Activated T-cell treated with anti-CD3 and anti-CD28 coated beads for 4 hours (primary cell): ENCODE measurements around the gene ALDOB.
A peak's percentile ranks its signal among the peaks of the same experiment; 100 is the strongest.

ENCODE experiments used
- DNase-seq: peaks from one replicate; pipeline ENCODE4 v3.0.0-alpha.2; 2020

ALDOB gene

GRCh38 chr9:101453776-101454570 lies 18.4 kb upstream of the ALDOB start:
- DNase-seq: no peak

DNA sequence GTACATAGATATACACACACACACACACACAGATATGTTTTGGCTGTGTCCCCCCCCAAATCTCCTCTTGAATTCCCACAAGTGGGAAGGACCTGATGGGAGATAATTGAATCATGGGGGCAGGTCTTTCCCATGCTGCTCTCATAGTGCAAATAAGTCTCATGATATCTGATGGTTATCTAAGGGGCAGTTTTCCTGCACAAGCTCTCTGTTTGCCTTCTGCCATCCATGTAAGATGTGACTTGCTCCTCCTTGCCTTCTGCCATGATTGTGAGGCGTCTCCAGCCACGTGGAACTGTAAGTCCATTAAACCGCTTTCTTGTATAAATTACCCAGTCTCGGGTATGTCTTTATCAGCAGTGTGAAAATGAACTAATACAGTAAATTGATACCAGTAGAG lies 15.9 kb upstream of the ALDOB start:
- DNase-seq: no peak

- DNase-seq: no peak
Measured at GRCh38 chr9:101450931-101451330, 15.4 kb upstream of the ALDOB start.

GRCh38 chr9:101449071-101449721 lies 13.6 kb upstream of the ALDOB start:
- peak; percentile 9 for DNase-seq

- no peak for DNase-seq
Measured at GRCh38 chr9:101448680-101449070, 13.1 kb upstream of the ALDOB start.

DNA sequence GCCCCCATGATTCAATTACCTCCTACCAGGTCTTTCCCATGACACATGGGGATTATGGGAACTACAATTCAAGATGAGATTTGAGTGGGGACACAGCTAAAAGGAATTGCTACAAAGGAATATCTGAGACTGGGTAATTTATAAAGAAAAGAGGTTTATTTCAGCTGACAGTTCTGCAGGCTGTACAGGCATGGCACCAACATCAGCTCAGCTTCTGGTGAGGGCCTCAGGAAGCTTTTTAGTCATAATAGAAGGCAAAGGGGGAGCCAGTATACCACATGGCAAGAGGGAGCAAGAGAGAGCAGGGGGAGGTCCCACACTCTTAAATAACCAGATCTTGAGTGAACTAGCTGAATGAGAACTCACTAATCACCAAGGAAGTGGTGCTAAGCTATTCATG lies 11.2 kb upstream of the ALDOB start:
- DNase-seq: no peak

DNA sequence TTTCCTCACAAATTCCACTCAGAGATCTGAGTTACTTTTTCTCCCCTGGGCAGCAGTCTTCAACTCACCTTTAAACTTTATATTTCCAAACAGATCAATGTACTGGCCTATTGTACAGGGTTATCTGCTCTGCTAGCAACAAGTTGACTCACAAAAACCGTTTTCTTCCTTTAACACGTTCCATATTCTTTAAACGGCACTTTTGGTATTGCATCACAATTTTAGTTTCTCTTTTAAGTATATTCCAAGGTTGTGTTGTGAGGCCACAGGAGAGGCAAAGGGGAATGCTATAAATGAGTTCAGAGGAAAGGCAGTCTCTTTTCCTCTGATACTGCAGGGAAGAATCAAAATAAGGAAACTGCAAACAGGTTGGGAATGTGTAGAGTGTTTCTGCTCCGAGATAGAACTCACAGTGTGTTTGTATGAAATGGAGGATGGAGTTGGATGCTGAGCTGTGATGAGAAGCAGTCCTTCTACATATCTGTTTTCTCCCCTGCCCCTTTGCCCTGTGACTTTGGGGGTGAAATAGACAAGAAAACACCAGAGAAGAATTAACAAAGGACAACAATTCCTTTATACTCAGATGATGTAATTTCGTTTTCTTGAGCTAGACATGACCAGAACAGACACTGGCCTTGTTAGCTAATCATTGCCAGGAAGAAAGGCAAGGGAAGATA lies 9.9 kb upstream of the ALDOB start:
- no peak for DNase-seq

DNA sequence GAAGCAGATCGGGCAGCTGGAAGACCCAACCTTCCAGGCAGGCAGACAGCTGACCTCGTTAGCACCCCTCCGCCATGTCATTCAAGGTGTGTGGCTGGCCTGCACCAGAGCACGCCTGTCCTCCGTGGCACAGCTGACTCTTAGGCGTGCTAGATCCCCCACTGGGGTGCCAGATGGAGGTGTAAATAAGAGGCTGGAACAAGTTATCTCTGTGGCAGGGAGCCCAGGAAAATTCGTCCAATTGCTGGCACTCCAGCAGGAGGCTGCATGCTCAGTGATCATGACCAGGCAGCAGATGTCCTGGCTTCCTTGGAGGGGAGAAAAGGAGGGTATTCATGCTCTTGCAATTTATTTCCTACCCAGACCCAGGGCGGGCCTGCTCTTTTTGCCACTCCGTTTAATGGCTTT lies 7.8 kb upstream of the ALDOB start:
- DNase-seq: no peak

DNA sequence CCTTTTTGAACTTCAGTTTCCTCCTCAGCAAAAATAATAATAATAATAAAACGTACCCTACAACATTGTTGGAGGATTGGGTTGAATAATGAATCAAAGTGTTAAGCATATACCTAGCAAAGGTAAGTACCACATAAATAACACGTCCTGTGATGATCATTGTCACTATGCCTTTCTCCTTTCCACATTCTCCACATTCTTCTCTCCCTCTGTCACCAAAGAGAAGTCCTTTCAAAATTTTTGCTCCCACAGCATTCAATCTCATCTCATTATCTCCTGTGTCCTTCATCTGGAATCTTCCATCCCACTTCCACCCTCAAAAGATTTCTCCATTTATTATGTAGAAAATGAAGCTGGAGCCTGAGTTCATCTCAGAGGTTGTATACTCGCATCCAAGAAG lies 7.2 kb upstream of the ALDOB start:
- DNase-seq: no peak

DNA sequence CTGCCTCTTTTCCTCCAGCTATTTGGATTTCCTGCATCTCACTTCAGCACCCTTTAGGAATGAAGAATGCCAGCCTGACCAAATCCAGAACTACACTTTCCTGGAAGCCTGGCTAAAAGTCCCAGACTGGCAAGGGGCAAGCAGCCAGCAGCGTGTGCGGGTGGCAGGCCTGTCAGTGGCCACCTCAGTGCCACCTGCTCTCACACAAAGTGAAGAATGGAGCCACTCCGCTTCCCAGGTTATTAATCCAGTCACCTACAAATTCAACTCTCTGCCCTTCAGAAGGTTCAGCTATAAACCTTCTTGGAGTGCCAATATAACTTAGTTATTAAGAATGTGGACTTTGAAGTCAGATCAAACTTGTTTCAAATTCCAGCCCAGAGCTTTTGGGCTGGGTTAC lies 6.7 kb upstream of the ALDOB start:
- no peak for DNase-seq

DNA sequence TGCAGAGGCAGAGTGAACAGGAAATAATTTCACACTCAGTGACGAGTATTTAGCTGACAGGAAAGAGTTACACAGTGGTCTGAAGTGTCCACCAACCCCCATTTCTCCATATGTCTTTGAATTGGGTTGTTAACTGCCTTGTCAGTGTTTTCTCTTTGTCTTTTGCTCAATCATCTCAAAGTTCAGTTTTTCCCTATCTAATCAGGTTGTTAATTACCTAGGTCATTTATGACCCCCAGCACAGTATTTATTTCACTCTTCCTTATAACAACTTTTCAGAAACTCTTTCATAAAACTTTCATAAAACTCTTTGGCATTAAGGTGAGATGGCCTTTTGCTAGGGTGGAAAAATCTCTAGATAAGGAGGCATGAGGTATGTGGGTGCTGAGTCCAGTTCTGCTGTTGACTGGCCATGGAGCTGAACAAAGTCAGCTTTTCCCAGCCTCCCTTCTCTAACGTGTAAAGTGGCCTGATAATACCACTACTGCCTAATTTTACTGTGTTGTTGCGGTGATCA lies 5.2 kb upstream of the ALDOB start:
- no peak for DNase-seq

GRCh38 chr9:101438523-101438922 lies 2.9 kb upstream of the ALDOB start:
- no peak for DNase-seq

GRCh38 chr9:101437806-101438232 lies 2.2 kb upstream of the ALDOB start:
- no peak for DNase-seq

GRCh38 chr9:101434998-101435397 lies 576 bp downstream of the ALDOB start:
- no peak for DNase-seq

DNA sequence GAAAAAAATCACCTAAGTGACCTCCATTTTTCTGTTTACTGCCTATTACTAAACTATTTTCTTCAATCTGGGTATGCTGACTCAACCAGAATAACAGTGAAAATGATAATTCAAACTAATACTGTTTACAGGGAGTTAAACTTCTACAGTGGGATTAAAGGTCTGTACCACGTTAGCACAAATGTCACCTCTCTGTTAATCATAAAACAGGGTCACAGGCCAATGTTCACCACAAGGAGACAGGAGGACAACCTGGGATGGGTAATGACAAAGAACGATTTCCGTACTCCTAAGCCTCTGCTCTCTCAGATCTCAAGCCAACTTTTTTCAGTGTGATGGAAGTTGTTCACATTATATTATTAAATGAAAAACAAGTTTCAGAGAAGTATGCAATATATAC lies 2.3 kb downstream of the ALDOB start:
- no peak for DNase-seq

GRCh38 chr9:101432740-101433139 lies 2.8 kb downstream of the ALDOB start:
- DNase-seq: no peak

GRCh38 chr9:101432171-101432570 lies 3.4 kb downstream of the ALDOB start:
- DNase-seq: no peak

GRCh38 chr9:101429736-101430135 lies 5.8 kb downstream of the ALDOB start:
- DNase-seq: no peak

DNA sequence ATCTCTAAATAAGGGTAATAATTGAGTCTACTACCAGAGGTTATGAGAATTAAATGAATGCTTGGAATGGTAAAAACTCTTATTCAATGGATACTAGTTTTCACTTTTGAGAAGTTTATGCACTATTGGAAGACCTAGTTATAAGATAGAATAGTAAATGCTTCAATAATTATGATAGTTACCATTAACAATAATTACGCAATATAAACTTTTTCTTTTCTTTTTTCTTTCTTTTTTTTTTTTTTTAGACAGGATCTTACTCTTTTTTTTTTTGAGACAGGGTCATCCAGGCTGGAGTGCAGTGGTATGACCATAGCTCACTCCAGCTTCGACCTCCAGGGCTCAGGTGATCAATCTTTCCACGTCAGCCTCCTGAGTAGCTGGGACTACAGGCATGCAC lies 6.7 kb downstream of the ALDOB start:
- DNase-seq: no peak

- DNase-seq: no peak
Measured at GRCh38 chr9:101427957-101428655, 7.5 kb downstream of the ALDOB start.

GRCh38 chr9:101427358-101427757 lies 8.2 kb downstream of the ALDOB start:
- no peak for DNase-seq

- no peak for DNase-seq
Measured at GRCh38 chr9:101421653-101422065, 13.9 kb downstream of the ALDOB start.

DNA sequence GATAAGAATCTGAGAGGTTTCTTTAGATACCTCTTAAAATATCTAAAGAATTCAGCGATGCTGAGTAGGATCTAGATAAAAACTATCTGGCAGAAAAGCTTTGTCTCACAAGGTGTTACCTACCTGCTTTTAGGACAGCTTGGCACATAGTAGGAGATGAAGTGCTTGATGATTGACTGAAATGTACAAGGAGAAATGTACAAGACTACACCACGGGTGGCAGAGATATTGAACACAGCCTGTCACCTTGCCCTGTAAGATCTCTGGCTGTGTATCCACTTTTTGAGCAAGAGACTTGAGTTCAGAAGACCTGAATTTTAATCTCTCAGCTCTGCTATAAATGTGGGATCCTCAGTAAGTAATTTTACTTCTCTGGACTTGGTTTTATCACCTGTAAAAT lies 15.7 kb downstream of the ALDOB start:
- no peak for DNase-seq
